Measurements from ENCODE around the gene NEK11. TPM values are rescaled to one million over a fixed set of nuclear protein-coding genes. Genes with fewer than 3 reads are reported as not detected.

Gene NEK11
- total RNA-seq, 1 donor from 2014 or later = 3.9 TPM

DNA sequence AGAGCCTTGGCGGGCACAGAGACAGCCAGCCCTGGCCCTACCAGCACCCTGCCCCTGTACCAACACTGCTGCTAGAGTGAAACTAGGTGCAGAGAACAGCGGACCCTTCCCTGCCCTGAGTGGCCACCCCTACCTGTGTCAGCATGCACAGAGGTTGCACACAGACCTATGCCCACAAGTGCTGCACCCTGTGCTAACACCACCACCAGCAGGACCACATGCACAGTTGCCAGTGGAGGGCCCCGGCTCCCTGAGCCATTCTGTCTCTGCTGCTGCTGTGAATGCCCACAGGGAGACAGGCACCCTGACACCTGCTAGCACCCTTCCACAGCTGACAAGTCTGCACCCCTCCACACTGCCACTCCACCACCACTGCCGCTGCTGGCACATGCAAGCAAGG, 131.8 kb downstream of the NEK11 start:
- no peak for DNase-seq (ENCODE audit: low read depth)
- TF ChIP-seq, protein P1, sequence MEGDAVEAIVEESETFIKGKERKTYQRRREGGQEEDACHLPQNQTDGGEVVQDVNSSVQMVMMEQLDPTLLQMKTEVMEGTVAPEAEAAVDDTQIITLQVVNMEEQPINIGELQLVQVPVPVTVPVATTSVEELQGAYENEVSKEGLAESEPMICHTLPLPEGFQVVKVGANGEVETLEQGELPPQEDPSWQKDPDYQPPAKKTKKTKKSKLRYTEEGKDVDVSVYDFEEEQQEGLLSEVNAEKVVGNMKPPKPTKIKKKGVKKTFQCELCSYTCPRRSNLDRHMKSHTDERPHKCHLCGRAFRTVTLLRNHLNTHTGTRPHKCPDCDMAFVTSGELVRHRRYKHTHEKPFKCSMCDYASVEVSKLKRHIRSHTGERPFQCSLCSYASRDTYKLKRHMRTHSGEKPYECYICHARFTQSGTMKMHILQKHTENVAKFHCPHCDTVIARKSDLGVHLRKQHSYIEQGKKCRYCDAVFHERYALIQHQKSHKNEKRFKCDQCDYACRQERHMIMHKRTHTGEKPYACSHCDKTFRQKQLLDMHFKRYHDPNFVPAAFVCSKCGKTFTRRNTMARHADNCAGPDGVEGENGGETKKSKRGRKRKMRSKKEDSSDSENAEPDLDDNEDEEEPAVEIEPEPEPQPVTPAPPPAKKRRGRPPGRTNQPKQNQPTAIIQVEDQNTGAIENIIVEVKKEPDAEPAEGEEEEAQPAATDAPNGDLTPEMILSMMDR (conservative IDR thresholded peaks at IDR 0.05; ENCODE audit: low read depth, low read length) = no peak
- no peak overlapping the region for H3K4me3 ChIP-seq (ENCODE audit: low read depth, low read length)

DNA sequence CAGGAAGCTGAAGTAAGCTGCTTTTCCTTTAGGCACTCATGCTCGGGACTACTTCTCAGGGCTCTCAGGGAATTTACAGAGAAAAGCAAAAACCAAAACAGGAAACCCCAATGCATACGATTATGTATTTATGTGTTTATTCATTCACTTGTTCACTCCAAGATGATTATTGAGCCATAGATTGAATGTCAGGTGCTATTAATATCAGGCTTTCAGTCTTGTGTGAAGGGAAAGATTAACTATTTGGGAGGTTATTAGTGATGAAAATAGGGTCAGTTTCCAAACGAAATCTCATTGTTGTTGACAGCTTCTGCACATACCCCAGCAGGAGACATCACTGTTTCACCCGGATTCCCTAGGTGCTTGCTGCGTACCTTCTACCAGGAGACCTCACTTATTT, 135.8 kb downstream of the NEK11 start:
- DNase-seq (ENCODE audit: low read depth) = no peak
- no peak overlapping the region for H3K4me3 ChIP-seq (ENCODE audit: low read depth, low read length)
- TF ChIP-seq, protein P1 (conservative IDR thresholded peaks at IDR 0.05; ENCODE audit: low read depth, low read length) = no peak

DNA sequence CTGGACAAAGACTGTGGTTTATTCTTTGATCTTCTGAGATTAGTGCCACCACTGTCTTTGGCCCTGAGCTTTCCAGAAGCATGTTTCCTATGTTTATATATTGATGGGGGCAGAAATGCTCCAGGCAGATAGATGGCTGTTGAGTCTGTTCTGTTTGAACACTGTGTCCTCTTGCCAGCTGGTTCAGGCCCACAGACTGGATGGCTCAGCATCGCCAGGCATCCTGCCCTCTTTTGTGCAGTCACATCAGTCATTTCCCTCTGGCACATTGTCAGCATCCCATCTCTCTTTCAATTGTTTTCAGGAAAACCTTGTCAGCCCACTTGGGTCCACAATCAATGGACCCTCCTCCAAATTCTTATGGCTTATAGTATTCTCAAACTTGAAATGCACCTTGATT, 141.2 kb downstream of the NEK11 start:
- no peak overlapping the region for H3K4me3 ChIP-seq (ENCODE audit: low read depth, low read length)
- TF ChIP-seq, protein P1 (conservative IDR thresholded peaks at IDR 0.05; ENCODE audit: low read depth, low read length) = no peak
- DNase-seq (ENCODE audit: low read depth) = no peak

DNA sequence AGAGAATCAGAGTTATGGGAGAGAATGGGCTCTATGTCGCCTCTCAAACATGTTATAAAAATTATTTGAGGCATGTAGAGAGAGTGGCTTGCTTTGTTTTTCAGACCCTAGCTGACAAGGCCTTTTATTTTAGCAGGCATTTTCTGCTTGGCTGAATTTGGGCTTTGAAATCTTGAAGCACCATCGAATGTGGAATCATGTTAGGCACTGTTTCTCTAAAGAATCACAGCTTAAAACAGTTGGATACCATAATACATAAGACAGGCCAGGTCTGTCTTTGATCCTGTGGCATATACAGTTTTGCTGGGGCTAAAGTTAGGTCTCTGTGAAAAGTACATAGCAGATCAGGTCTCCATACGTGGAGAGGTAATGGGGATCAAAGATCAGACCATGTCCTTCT, 142.7 kb downstream of the NEK11 start:
- H3K4me3 ChIP-seq (ENCODE audit: low read depth, low read length) = no peak overlapping the region
- no peak for DNase-seq (ENCODE audit: low read depth)
- TF ChIP-seq, protein P1 (conservative IDR thresholded peaks at IDR 0.05; ENCODE audit: low read depth, low read length) = no peak

DNA sequence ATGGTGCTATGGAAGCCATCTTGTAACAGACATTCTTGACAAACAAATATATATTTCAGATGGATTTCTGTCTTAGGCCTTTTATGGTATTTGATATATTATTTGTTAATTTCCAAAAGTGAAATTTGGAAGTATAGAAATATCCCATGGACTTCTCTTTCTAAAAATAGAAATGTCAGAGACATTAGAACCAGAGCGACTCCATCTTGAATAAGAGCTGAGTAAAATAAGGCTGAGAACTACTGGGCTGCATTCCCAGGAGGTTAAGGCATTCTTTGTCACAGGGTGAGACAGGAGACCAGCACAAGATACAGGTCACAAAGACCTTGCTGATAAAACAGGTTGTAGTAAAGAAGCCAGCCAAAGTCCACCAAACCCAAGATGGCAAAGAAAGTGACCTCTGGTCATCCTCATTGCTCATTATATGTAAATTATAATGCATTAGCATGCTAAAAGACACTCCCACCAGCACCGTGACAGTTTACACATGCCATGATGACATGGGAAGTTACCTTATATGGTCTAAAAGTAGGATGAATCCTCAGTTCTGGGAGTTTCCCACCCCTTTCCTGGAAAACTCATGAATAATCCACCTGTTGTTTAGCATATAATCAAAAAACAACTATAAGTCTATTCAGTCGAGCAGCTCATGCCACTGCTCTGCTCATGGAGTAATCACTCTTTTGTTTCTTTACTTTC, 146.0 kb downstream of the NEK11 start:
- DNase-seq (ENCODE audit: low read depth) = no peak
- H3K4me3 ChIP-seq (ENCODE audit: low read depth, low read length) = no peak overlapping the region
- TF ChIP-seq, protein P1 (conservative IDR thresholded peaks at IDR 0.05; ENCODE audit: low read depth, low read length) = no peak

DNA sequence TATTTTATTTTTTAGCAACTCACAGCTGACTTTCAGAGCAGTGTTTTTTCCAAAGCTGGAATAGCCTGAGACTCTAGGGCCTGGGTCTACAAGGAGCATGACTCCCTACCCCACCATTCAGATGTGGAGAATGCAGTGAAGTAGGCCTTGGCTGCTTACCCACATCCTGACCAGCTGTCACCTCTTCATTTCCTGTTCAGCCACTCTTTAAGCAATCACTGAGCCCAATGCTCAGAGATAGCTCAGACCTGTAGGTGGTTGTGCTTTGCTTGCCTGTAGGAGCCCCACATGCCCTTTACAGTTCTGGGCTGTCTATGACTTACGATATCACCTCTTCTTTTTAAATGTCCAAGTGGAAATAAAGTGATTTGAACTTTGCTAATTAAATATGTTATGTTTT, 148.1 kb downstream of the NEK11 start:
- no peak for DNase-seq (ENCODE audit: low read depth)
- no peak overlapping the region for H3K4me3 ChIP-seq (ENCODE audit: low read depth, low read length)
- TF ChIP-seq, protein P1 (conservative IDR thresholded peaks at IDR 0.05; ENCODE audit: low read depth, low read length) = no peak

DNA sequence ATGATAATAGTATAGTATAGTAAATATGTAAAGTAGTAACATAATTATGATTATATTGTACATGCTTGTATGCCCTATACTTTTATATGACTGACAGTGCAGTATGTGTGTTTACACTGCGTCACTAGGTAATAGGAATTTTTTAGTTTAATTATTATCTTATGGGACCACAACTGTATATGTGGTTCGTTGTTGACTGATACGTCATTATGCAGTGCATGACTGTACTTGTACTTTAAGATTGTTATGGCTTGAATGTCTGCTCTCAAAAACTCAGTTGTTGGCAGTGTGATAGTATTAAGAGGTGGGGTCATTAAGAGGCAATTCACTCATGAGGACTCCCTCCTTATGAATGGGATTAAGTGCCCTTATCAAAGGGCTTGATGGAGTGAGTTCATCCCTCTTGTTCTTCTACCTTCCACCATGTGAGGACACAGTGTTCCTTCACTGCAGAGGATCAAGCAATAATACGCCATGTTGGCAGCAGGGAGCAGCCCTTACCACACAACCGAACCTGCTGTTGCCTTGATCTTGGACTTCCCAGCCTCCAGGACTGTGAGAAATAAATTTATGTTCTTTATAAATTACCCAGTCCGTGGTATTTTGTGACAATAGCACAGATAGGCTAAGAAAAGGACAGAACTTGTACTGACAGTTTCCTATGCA, 152.2 kb downstream of the NEK11 start:
- DNase-seq (ENCODE audit: low read depth) = no peak
- H3K4me3 ChIP-seq (ENCODE audit: low read depth, low read length) = no peak overlapping the region
- TF ChIP-seq, protein P1 (conservative IDR thresholded peaks at IDR 0.05; ENCODE audit: low read depth, low read length) = no peak
